ENCODE data around the gene DCST1.
A peak's percentile ranks its signal among the peaks of the same experiment; 100 is the strongest.

The DCST1 gene

GRCh38 chr1:155037043-155037442, 3.4 kb downstream of the DCST1 start:
- DNase-seq = no peak

GRCh38 chr1:155037851-155038441, 4.3 kb downstream of the DCST1 start:
- DNase-seq = no peak

GRCh38 chr1:155038602-155039307, 5.1 kb downstream of the DCST1 start:
- no peak for DNase-seq

- DNase-seq = no peak
These were observed 5.7 kb downstream of the DCST1 start for GRCh38 chr1:155039308-155039669.

- DNase-seq = no peak
These were observed 6.9 kb downstream of the DCST1 start for GRCh38 chr1:155040358-155041093.

- DNase-seq = no peak
These were observed 9.2 kb downstream of the DCST1 start for GRCh38 chr1:155042789-155043188.

- DNase-seq = no peak
These were observed 9.7 kb downstream of the DCST1 start for GRCh38 chr1:155043301-155043702.

GRCh38 chr1:155043793-155044192, 10.2 kb downstream of the DCST1 start:
- no peak for DNase-seq

- no peak for DNase-seq
These were observed 10.7 kb downstream of the DCST1 start for GRCh38 chr1:155044365-155044764.

GRCh38 chr1:155044812-155045657, 11.4 kb downstream of the DCST1 start:
- DNase-seq = peak; percentile 47

- DNase-seq = no peak
These were observed 15.1 kb downstream of the DCST1 start for GRCh38 chr1:155048449-155049334.

- DNase-seq = no peak
These were observed 16.3 kb downstream of the DCST1 start for GRCh38 chr1:155049651-155050559.

- peak; percentile 78 for DNase-seq
These were observed 17.1 kb downstream of the DCST1 start, which contains the start of gene ADAM15 for GRCh38 chr1:155050560-155051341. TSS of gene ADAM15 (plus strand) at chr1:155051316. CDS start at chr1:155051387, 71 bp downstream.

- DNase-seq = no peak
These were observed 17.7 kb downstream of the DCST1 start for GRCh38 chr1:155051342-155051776.

GRCh38 chr1:155051777-155052398, 18.3 kb downstream of the DCST1 start:
- peak; percentile 27 for DNase-seq

GRCh38 chr1:155052439-155053395, 19.1 kb downstream of the DCST1 start:
- no peak for DNase-seq

- DNase-seq = no peak
These were observed 20.0 kb downstream of the DCST1 start for GRCh38 chr1:155053531-155054105.

GRCh38 chr1:155057104-155057503, 23.5 kb downstream of the DCST1 start:
- no peak for DNase-seq
